HG03432 (cell line): ENCODE results near the gene SNRPA1.
A peak's percentile ranks its signal among the peaks of the same experiment; 100 is the strongest.
"Not testable (repeated sequence)": the region's sequence is repeated elsewhere in the genome, so short reads cannot be mapped to it uniquely, and the experiment has no call there.

ENCODE experiments used
- ATAC-seq: cut with Tn5 transposase; IDR thresholded peaks from one replicate; pipeline ENCODE4 v1.9.1; 2021; ENCODE audit warnings: mild to moderate bottlenecking, moderate library complexity; ENCODE audit not compliant: unreplicated experiment

The SNRPA1 gene

DNA sequence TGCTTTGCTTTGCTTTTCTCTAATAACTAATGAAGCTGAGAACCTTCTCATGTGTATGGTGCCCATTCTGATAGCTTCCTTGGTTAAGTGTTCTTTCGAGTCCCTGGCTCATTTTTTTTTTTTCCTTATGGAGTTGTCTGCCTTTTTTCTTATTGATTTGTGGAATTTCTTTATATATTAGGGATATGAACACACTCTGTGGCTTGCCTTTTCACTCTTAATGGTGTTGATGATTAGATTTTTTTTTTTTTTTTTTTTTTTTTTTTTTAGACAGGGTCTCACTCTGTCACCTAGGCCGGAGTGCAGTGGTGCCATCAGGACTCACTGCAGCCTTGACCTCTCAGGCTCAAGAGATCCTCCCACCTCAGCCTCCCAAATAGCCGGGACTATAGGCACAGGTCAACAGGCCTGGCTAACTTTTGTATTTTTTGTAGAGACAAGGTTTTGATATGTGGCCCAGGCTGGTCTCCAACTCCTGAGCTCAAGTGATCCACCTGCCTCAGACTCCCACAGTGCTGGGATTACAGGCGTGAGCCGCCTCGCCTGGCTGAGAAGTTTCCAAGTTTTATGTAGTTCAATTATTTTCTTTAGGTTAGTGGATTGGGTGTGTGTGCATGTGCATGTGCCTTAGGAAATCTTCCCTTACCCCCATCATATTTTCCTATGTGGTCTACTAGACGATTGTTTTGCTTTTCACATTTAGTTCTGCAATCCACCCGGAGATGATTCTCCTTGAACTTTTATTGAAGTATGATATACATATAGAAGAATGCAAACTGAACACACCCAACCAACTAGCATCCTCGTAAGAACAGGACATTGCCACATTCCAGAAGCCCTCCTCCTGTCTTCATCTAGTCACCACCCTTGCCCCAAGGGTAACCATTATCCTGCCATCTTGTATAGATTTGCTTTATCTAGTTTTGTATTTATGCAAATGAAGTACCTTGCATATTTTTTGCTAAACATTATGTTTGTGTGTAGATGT lies 1.7 kb upstream of the SNRPA1 start:
- no peak for ATAC-seq

DNA sequence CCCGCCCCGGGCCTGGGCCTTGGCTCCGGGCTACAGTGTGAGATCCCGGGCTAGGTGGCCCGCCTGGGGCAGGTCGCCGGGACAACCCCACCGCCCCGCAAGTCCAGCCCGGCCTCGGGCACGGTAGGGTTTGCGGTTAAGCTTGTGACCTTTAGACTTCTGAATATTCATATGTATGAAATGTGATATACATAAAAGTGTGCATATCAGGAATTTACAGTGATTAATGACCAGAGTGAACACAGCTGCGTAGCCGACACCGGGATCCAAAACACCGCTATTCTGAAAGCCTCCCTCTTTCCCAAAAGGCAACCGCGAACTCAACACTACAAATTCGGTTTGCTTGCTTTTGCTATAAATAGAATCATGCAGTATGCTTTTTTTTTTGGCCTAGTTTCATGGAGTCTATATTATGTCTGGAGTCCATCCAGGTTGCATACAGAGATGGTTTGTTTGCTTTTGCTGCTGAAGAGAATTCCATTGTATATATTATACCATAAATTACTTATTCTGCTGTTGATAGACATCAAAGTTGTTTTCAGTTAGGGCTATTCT lies 636 bp upstream of the SNRPA1 start:
- ATAC-seq = no peak

DNA sequence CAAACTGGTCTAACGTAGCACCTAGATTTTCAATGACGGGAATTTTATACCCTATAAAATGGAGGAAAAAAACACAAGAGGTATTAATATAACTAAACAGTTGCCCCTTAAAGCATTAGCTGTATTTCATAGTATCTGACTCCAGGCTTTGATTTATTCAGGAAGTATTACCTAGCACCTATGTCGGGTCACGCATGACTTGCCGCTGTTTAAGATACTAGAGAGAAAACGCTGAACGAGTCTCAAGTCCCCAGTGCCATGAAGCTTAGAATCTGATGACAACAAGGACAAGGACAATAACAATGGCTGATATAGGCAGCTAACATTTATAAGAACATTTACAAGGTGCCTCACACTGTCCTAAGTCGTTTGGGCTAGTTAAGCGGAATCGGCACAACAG lies 1.9 kb downstream of the SNRPA1 start:
- no peak for ATAC-seq

DNA sequence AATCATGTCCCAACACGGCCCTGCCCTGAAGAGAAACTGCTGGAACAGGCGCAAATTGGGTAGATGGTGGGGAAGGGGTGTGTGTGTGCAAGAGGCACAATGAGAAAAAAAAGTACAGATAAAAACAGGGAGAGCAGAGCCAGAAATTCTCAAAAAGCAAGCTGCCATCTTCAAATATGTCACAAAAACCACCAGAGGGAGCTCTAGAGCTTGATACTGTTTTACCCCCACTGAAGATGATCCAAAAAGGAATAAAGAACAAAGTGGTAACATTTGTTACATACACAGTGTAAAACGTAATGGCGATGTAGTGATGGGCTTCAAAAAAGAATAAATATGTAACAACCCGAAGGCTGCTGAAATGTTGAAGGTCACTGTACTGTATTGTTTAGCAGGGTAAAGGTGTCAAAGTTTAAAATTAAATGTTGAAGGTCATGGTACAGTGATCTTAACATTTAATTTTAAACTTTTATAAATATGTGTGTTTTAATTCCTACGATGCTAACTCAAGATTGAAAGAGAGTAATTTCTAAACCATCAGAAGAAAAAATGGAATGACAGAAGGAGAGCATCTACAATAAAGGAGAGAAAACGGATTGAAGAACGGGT lies 6.0 kb downstream of the SNRPA1 start:
- no peak for ATAC-seq

DNA sequence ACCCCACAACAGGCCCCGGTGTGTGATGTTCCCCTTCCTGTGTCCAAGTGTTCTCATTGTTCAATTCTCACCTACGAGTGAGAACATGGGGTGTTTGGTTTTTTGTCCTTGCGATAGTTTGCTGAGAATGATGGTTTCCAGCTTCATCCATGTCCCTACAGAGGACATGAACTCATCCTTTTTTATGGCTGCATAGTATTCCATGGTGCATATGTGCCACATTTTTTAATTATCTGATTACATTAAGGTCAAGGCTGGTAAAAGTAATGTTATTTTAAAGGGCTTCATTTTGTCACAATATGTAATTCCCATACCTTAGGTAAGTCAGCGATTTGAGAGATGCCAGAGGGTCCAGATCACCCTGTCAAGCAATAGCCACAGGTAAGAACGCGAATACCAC lies 7.7 kb downstream of the SNRPA1 start:
- ATAC-seq = not testable (repeated sequence)

DNA sequence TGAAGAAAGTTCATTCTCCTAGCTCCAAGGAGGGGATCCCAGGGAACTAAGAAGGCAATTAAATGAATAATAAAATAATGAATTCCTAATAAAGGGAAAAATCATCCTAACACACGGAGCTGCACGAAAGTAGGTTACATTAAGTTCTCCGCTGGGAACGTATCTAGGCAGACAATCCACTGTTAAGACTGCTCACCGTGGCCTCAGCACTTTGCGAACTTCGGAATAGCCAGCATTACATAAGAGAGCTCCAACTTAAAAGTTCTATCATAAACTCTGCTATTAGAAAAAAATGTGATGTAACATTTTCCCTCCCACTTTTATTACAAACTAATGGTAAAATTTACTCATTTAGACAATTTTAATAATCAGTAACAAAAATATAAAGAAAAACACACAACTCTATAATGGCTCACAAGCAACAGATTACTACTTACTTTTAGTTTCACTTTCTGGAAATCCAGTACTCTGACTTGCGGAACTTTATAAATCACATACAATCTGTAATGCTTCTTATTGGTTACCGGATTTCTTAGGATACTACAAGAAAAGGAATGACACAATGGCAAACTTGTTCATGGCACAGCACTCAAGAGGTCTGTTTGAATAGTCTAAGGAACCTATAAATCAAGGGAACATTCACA lies 8.5 kb downstream of the SNRPA1 start:
- ATAC-seq = no peak

DNA sequence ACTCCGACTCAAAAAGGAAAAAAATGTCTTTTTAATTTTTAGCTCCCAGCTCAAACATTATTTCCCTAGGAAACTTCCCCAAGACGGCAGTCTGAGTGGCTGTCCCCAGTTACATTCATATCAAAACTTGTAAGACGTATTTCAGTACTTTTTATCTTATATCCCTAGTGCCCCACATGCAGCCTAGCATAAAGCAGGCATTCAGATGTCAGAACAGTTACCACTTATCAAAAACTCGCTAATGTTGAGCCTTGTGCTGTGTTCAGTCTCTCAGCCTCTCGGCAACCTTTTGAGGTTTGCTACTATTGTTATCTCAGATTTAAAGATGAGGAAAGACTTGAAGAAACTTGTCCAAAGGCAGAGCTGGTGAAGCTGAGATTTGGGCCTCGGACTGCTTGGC lies 11.1 kb downstream of the SNRPA1 start:
- ATAC-seq = no peak

DNA sequence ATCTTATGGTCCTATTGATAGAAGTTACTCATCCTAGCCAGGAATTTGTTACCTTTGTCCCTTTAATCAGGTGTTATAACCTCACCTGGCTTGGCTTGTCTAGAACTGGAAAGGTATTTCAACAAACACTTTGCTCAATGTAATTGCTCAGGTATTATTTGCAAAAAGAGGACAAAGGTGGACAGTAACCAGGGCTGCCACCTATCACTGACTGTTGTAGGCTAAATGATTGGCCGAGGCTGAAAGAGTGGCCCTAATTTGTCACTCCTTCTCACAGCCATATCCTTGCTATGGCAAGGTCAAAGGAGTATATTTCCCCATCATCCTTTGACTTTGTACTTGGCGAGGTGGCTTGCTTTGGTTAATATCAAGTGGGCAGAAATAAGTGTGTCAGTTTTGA lies 15.0 kb downstream of the SNRPA1 start:
- ATAC-seq = no peak

DNA sequence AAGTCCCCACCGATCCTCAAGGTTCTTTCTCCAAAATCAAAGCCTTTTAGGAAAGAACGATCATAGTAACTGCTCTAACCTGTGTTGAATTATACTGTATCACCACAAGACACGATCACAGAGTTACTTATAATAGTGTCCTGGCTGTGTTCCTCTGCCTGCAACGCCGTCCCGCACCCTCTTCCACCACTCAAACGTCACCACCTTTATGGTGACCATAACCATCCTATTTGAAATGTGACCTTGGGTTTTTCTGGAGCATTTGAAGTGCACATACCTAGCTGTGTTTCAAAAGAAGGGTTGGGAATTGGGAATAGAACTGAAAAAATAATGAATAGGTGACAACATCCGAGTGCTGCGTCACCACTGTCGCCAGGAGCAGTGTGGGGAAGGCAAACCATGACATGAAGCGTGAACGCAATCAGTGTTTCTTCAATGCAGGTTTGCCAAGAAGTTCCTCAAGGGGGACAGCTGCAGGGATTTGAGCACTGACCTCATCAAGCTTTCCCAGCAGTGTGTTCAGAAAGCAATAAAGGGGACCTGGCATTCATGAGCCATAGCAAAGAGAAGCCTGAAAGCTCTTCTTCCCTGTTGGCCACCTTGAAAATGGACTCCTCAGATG lies 17.0 kb downstream of the SNRPA1 start:
- ATAC-seq = no peak

DNA sequence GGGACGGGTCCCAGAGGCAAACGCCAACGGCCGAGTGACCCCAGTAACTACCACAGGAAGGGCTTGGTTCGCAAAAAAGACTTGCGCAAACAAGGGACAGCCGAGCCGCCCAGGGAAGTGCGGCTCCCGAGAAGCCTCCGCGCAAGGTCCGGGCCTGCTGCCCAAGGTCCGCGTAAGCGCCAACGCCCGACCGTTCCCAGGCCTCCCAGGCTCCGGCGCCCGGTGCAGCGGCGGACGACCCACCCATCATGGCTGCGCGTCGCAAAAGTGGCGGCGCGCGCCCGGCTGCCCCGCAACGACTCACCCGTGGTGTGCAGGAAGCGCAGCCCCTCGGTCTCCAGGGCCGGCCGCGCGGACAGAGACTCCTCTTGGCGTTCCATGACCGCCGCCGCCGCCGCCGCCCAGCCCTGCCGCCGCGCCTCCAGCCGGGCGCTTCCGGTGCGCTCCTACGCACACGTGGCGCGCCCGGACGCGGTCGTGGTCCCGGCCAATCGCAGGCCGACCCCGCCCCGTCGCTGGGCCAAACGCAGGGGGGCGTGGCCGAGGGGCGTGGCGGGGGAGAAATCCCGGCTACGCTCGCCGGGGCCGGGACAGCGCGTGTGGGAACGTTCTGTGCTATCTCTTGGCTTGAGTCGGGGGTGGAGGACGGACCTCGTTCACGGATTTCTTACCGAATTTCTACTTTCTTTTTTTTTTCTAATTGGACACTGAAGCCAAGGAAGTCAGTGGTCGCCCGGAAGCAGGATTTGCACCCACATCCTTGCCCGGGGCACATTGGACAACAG lies 17.8 kb downstream of the SNRPA1 start, which contains the start of gene SELENOS:
Gene SELENOS (minus strand): TSS at position 448 of the 785 bp plus-strand sequence. CDS start 68 bp downstream, at position 380.
- peak; percentile 93 for ATAC-seq

DNA sequence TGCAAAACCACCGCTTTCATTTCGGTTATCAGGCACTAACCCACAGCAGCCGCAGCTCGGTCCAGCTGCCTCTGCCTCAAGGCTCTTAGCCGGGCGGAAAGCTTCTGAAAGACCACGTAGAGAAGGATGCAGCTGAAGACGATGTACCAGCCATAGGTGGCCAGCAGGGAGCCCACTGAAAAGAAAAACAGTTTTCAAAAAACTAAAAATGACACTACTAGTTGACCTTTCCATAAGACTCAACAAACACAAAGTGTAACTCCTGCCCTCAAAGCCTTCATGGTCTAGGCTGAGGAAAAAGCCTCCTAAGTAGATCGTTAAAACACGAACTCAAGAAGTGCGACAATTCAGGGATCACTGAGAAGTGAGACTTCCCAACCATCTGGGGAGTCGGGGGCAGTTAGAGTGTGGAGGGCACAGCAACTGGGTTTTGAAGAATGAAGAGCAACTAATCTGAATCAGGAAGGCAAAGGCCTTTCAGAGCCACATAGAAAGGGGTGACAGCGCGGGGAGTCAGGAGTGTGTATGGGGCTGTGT lies 18.5 kb downstream of the SNRPA1 start:
- peak; percentile 36 for ATAC-seq

DNA sequence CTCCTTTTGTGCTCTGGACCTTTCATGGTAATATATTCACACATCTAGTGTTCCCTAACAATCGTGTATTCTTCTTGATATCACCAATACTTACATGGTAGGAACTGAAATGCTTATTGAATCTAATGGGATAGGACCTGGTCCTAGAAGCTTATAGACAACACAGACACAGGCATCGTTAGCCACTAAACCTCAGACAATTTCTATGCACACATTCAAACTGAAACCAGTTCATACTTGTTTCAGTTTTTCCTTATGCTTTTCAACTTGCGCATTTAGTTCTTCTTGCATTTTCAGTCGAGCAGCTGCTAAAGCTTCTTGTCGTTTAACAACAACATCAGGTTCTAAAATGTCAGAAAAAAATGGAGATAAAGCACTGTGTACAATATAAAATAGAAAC lies 20.0 kb downstream of the SNRPA1 start:
- ATAC-seq = peak; percentile 37

DNA sequence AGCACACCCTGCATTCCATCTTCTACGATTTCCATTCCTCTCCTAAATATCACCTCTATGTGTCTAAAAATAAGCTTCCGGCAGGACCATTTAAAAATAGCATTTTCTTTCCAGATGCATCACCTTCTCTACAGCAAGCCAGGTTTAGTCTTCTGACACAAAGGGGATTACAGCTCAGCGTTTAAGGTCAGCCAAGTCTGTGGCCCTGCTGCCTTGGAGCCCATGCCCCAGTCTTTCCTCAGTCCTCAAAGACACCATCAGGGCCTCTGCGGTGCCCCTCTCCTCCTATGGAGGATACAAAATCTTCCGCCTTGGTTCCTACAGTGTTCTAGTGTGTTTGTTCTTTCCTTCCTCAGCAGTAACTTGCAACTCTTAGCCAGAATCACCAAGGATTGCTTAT lies 21.5 kb downstream of the SNRPA1 start:
- no peak for ATAC-seq

DNA sequence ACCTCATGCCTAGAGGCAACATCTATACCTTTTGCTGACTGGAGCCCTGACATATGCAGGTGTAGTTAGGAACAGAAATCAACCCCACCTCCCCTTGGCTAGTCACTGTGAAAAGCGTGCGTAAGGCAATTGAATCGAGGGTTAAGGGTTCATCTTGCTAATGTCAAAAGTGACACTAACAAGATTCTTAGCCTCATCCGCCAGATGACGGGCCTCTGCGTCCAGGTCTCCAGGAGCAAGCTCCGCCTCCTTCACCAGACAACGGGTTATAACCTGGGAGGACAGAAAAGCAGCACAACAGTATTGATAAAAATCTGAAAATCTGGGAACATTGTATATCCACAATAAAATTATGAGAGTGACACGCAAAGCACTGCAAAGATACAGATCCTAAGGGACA lies 22.5 kb downstream of the SNRPA1 start:
- no peak for ATAC-seq

DNA sequence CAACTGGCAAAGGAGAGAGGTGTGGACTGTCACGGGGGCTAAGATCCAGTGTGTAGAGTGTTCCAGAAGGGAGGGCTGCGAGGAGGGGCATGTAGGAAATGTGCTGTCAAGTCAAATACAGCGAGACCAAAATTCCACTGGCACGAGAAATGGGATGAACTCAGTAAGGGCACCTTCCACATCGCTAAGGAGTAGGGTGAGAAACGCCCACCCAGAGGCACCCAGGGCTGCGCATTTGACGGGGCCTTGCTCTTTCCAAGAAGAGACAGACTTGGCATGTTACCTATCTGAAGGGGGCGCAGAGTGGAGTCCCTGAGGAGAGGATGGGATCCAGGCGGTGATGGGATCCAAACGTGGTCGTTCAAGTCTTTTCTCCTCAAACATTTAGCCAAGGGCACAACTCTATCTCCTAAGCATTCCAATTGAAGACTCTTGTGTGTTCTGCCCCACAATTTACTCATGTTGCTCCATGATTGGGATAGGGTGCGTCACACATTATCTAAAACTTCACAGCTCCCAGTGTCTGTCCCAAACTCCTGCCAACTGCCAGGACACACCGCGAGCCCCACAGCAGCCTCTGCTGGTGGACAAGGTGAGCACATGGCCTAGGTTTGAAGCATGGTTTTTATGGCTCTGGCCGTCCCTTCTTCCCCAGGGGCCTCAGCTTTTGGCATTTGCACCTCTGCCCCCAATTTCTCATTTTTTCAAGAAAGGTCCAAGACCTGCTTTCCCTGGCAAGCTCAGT lies 25.4 kb downstream of the SNRPA1 start:
- no peak for ATAC-seq

DNA sequence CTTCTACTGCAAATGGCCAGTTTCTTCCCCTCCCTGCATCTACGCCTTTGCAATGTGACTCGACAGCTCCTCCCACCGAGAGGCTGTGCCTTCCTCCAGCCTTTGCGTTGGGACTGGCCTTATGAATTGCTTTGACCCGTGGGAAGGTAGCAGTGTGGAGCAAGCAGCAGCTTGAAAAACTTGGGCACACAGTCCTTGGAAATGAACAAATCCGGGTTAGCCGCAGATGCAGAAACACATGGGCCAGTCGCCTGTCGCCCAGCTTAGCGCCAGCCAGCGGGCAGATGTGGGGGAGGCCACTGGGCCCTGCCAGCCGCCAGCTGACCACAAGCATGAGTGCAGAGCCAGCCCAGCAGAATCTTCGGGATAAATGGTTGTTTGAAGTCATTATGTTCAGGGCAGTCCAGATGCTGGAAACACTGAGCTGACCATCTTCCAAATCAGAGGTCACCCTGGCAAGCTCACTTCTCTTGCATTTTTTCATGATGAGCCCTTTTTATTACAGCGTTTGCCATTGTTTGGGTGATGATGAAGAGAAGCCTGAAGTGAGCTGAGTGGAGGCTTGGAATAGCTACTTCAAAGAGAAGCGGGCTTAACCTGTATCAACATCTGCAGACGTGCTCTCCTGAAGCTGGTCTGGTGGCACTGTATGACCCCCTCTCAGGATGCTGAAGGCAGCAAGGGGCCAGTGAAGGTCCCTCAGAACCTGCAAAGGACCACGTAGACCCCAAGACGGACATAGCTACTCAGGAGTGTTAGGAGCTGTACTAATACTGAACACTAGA lies 27.5 kb downstream of the SNRPA1 start:
- no peak for ATAC-seq

DNA sequence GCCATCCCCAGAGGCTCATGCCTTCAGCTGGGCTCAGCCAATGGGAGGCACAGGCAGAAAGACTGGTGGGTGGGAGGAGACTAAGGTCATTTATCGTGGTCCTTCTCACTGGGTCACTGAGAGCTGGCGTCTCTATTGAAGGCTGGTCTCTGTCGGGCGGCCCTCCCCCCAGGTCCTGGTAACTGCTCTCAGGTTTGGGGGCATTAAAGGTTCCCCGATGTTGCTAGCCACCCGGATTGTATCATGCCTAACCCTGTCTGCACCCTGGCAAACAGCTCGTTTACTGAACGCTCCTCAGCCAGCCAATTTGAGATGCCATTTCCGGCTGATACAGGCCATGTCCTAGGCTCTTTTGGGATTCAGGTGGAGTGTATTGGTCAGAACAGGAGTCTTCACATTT lies 28.3 kb downstream of the SNRPA1 start:
- no peak for ATAC-seq

DNA sequence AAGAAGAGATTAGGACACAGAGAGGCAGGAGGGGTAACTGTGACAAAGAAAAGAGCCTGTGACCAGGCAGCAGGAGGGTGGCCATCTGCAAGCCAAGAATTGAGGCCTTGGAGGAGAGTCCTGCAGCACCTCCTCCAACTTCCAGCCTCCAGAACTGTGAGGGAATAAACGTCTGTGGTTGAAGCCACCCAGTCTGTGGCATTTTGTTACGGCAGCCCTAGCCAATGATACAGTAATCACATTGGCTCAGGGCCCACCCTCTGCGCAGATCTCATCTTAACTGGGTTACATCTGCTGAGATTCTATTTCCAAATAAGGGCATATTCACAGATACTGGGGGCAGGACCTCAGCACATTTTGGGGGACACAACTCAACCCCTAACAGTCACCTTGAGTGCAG lies 29.0 kb downstream of the SNRPA1 start:
- no peak for ATAC-seq
